GM10248 (cell line): ENCODE data around the gene SCARB2.

Experiments
- CTCF ChIA-PET: fragments of 300-600 bp; sonication (Branson Sonifier 250); formaldehyde crosslinking; extraction: SDS; loops from one replicate; lab custom pipeline; 2021; ENCODE audit warnings: antibody characterized with exemption; lab: Yijun Ruan, JAX
- POLR2A ChIA-PET: fragments of 350-650 bp; sonication (Branson Sonifier 250); formaldehyde crosslinking; extraction: SDS; loops from one replicate; lab custom pipeline; 2020; ENCODE audit warnings: antibody characterized with exemption; lab: Yijun Ruan, JAX
- DNase-seq: peaks from one replicate; pipeline ENCODE4 v3.0.0; 2012; ENCODE audit errors: extremely low spot score
- TF ChIP-seq, protein P1 (sequence below): IDR thresholded peaks from 2 replicates; pipeline ENCODE4 v1.5.1; 2012; ENCODE audit warnings: mild to moderate bottlenecking, low read depth; ENCODE audit errors: extremely low read depth, missing control alignments, control extremely low read depth

The SCARB2 gene

DNA sequence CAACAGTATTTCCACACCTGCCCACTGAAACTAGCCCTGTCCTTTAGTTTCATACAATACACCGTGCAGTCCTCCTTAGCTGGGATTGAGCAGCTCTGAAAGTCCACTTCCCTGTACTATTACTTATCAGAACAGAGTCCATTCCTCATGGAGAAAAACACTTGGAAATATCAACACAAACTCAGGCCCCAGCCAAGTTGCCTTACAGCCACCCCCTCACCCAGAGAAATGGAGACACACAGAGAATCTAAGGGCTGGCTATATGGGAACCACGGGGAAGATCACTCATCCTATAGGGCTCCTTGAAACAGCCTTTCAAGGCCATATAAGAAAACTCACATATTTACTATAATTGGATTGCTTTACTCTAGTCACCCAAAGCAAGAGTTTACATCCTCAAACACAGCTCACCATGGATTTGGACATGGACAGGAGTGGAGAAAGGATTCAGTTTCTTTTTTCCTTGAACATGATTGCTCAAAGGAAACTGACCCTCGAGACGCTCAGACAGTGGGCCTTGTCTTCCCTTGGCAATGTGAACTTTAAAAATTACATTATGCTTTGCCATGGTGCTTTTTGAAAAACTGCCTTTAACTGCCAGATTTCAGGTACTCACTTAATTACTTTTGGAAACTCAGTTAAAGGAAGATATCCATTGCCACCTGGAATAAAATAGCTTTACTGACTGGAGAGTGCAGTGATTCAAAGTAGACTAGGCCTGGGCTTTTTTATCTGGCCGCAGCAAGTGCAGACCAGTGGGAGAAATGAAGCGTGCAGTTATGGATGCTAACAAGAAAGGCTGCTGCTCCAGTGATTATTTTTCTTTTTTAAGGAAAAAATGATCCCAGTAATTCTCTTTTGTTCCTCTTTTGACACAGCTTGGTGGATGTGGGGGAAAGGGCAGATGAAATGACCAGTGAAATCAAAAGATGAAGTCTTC is 1.6 kb downstream of the SCARB2 start:
- TF ChIP-seq, protein P1, sequence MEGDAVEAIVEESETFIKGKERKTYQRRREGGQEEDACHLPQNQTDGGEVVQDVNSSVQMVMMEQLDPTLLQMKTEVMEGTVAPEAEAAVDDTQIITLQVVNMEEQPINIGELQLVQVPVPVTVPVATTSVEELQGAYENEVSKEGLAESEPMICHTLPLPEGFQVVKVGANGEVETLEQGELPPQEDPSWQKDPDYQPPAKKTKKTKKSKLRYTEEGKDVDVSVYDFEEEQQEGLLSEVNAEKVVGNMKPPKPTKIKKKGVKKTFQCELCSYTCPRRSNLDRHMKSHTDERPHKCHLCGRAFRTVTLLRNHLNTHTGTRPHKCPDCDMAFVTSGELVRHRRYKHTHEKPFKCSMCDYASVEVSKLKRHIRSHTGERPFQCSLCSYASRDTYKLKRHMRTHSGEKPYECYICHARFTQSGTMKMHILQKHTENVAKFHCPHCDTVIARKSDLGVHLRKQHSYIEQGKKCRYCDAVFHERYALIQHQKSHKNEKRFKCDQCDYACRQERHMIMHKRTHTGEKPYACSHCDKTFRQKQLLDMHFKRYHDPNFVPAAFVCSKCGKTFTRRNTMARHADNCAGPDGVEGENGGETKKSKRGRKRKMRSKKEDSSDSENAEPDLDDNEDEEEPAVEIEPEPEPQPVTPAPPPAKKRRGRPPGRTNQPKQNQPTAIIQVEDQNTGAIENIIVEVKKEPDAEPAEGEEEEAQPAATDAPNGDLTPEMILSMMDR = no peak
- ChIA-PET CTCF (interaction anchor here (1.1 to 5.3 kb wide), 6 partner anchors 8 to 166 kb away, joined by 3 to 32 read pairs (median 6); no protein-coding TSS in a partner anchor), POLR2A (no interaction called here)
- DNase-seq = no peak

DNA sequence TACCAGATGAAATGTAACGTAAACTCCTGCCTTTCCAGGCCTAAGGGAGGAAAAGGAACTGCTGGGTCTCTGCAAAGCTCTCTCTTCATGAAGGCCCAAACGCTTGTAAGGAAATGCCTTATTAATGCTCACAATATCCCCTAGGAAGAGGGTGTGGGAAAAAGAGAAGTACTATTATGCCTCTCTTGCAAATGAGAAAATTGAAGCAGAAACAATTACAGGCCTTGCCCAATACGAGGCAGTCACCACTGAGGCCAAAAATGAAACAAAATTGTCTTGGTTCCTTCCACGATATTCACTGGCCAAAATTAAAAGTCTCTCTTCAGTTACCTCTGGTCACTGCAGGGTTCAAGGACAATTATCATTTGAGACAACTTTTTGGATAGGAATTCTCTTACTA is 3.2 kb downstream of the SCARB2 start:
- POLR2A ChIA-PET = no interaction called here
- TF ChIP-seq, protein P1 = no peak
- CTCF ChIA-PET = interaction anchor here (0.8 to 5.3 kb wide), 8 partner anchors 9 to 294 kb away, joined by 3 to 32 read pairs (median 3); no protein-coding TSS in a partner anchor
- no peak for DNase-seq

DNA sequence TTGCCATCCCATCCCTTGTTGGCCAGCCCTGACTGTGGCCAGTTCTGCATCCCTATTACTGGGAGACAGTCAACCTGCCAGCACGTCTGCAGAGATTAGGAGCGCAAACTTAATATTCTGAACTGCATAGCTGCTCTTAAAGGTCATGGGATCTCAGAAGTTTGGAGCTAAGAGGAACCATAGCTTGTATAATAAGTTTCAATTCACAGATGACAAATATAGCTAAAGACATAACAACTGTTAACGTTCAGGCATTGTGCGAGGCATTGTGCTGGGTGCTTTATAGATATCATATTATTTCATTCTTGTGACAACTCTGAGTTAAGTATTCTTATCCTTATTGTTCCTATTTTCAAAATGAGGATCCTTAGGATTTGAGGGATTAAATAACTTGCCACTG is 3.7 kb downstream of the SCARB2 start:
- TF ChIP-seq, protein P1 = no peak
- CTCF ChIA-PET = interaction anchor here (0.8 to 5.3 kb wide), 7 partner anchors 10 to 295 kb away, joined by 3 to 32 read pairs (median 3); no protein-coding TSS in a partner anchor
- no peak for DNase-seq
- POLR2A ChIA-PET = no interaction called here

DNA sequence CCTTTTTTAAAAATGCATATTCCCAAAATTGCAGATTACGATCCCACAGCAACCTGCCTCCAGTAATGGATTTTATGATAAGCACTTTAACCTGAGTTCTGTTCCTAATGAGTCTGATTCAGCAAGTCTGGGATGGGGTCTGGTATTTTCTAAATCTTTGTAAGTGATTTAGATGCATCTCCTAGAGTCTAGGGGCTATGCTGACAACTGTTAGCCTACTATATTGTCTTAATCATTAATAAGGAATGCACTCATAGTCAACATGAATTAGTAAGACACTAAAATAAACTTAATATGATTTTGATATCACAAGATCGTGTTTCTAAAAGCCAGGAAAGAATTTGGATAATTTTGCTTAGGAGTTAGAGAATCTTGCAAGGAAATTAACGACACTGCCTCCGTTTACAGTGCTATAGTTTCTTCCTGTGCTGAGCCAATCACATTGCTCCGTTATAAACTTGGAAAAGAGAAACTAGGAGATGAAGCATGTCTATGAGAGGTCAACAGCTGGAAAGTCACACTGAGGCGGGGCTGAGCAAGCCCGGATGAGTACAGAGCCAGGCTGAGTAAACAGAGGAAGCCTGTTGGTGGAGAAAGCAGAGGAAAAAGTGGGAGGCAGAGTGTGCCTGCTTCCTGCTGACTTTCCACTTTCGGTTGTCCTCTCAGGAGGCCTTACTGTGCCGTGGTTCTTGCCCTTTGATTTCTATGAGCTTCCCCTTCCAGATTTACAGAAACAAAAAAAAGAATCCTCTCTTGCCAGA is 5.4 kb downstream of the SCARB2 start:
- DNase-seq = no peak
- TF ChIP-seq, protein P1 = no peak
- CTCF ChIA-PET = interaction anchor here (0.6 to 2.0 kb wide), 3 partner anchors 8 to 28 kb away, joined by 3 to 9 read pairs (median 3); no protein-coding TSS in a partner anchor
- POLR2A ChIA-PET = no interaction called here

- CTCF ChIA-PET = interaction anchor here (1.3 to 2.0 kb wide), 3 partner anchors 9 to 28 kb away, joined by 3 to 9 read pairs (median 4); no protein-coding TSS in a partner anchor
- TF ChIP-seq, protein P1 = no peak
- POLR2A ChIA-PET = no interaction called here
- no peak for DNase-seq
These were observed 6.1 kb downstream of the SCARB2 start for GRCh38 chr4:76207549-76207948.
